Measurements from ENCODE around the gene SYT17. TPM values are rescaled to one million over a fixed set of nuclear protein-coding genes. Genes with fewer than 3 reads are reported as not detected.

The SYT17 gene
- total RNA-seq, 1 donor from 2014 or later, result not detected

DNA sequence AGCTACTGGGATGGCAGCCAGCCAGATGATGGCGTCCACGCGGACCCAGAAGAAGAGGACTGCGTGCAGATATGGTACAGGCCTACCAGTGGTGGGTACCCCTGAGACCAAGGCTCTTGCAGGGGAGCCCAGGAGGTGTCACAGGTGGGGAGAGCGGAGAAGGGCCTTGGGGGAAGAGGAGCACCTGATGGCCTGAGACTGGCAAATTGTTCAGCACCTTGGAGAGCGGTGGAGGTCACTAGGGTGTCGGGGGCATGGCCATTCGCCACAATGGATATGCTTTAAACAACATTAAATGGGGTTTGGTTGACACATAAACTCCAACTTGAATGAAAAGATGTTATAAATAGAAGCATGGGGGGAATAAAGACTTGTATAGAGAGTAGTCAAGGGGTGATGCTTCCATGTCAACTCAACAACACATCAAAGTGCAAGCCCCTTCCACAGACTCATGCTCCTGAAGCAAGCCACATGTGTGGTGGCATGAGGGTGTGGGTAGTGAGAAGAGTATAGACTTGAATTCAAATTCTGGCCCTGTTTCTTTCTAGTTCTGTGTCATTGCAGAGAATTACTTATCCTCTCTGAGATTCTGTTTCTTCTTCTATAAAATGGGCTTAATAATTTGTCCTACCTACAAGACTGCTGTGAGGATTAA lies 139.7 kb downstream of the SYT17 start:
- Mint-ChIP-seq H3K9me3 (ENCODE audit: unreplicated experiment) (no peaks in the 10 kb centered on the region), H3K27me3 (ENCODE audit: unreplicated experiment) (no peaks in the 10 kb centered on the region), H3K4me1 (ENCODE audit: unreplicated experiment) (no peaks in the 10 kb centered on the region), H3K27ac (ENCODE audit: unreplicated experiment) (no peak overlapping the region), H3K4me3 (ENCODE audit: unreplicated experiment) (no peak overlapping the region), H3K36me3 (ENCODE audit: unreplicated experiment) (no peaks in the 10 kb centered on the region)
- DNase-seq (ENCODE audit: extremely low spot score, unreplicated experiment), result no peak
- TF ChIP-seq, protein P1, sequence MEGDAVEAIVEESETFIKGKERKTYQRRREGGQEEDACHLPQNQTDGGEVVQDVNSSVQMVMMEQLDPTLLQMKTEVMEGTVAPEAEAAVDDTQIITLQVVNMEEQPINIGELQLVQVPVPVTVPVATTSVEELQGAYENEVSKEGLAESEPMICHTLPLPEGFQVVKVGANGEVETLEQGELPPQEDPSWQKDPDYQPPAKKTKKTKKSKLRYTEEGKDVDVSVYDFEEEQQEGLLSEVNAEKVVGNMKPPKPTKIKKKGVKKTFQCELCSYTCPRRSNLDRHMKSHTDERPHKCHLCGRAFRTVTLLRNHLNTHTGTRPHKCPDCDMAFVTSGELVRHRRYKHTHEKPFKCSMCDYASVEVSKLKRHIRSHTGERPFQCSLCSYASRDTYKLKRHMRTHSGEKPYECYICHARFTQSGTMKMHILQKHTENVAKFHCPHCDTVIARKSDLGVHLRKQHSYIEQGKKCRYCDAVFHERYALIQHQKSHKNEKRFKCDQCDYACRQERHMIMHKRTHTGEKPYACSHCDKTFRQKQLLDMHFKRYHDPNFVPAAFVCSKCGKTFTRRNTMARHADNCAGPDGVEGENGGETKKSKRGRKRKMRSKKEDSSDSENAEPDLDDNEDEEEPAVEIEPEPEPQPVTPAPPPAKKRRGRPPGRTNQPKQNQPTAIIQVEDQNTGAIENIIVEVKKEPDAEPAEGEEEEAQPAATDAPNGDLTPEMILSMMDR (IDR thresholded peaks at IDR 0.05), result no peak

DNA sequence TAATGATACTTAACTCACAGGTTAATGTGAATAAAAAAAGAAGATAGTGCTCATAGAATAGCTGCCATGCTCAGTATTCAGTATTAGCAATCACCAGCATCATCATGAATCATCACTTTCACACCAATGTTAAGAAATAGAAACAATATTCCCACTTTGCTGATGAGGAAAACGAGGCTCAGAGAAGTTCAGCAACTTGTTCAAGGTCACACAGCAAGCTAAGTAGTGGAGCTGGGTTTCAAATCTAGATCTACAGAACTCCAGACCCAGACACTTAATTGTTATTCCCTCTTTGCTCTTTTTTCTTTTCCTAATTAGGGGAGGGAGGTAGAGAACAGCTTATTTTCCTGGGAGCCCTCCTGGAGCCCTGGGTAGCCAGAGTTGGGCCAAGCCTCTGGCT lies 140.4 kb downstream of the SYT17 start:
- DNase-seq (ENCODE audit: extremely low spot score, unreplicated experiment), result no peak
- Mint-ChIP-seq H3K4me1 (ENCODE audit: unreplicated experiment) (no peaks in the 10 kb centered on the region), H3K27ac (ENCODE audit: unreplicated experiment) (no peak overlapping the region), H3K36me3 (ENCODE audit: unreplicated experiment) (no peaks in the 10 kb centered on the region), H3K27me3 (ENCODE audit: unreplicated experiment) (no peaks in the 10 kb centered on the region), H3K4me3 (ENCODE audit: unreplicated experiment) (no peak overlapping the region), H3K9me3 (ENCODE audit: unreplicated experiment) (no peaks in the 10 kb centered on the region)
- TF ChIP-seq, protein P1 (IDR thresholded peaks at IDR 0.05), result no peak

DNA sequence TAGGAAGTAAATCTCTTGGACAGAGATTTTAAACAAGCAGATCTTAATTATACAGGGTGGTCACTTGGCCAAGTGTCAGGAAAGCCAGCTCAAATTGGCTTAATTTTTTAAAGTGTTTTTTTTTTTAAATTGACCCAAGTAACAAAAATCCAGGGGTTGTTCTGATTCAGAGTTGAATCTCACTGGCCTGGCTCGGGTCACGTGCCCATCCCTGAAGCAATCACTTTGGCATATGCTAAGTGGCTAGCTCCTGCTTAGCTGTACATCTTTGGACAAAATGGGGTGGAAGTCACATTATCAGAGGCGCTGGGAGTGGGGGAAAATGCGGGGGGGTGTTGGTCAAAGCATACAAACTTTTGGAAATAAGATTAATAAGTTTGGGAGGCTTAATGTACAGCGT lies 141.1 kb downstream of the SYT17 start:
- Mint-ChIP-seq H3K36me3 (ENCODE audit: unreplicated experiment) (no peaks in the 10 kb centered on the region), H3K9me3 (ENCODE audit: unreplicated experiment) (no peaks in the 10 kb centered on the region), H3K4me1 (ENCODE audit: unreplicated experiment) (no peaks in the 10 kb centered on the region), H3K27me3 (ENCODE audit: unreplicated experiment) (no peaks in the 10 kb centered on the region), H3K4me3 (ENCODE audit: unreplicated experiment) (no peak overlapping the region), H3K27ac (ENCODE audit: unreplicated experiment) (no peak overlapping the region)
- no peak for DNase-seq (ENCODE audit: extremely low spot score, unreplicated experiment)
- TF ChIP-seq, protein P1 (IDR thresholded peaks at IDR 0.05), result no peak

DNA sequence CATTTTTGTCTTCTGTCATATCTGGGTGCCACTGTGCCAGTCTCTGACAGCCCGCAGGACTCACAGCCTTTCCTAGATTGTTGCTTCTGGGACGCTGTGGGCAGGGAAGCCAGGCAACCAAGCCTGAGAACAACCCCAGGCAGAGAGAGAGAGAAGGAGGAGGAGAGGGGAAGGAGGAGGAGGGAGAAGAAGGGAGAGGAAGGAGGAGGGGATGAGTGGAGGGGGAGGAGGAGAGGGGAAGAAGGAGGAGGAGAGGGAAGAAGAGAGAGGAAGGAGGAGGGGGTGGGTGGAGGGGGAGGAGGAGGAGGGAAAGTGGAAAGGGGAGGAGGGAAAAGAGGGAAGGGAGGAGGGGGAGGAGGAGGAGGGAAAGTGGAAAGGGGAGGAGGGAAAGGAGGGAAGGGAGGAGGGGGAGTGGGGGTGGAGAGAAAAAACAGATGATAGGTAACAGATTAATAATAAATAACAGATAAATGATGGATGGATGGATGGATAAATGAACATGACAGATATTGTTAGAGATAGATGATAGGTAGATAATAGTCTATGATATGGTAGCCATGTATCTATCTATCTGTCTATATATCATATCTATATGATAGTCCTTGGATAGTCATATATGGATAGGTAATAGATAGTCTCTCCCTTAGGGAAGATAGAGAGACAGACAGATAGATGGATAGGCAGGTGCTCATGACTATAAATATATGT lies 146.8 kb downstream of the SYT17 start:
- TF ChIP-seq, protein P1 (IDR thresholded peaks at IDR 0.05), result no peak
- Mint-ChIP-seq H3K27me3 (ENCODE audit: unreplicated experiment) (peaks cover 3% of the 10 kb centered on the region), H3K4me3 (ENCODE audit: unreplicated experiment) (no peak overlapping the region), H3K9me3 (ENCODE audit: unreplicated experiment) (no peaks in the 10 kb centered on the region), H3K36me3 (ENCODE audit: unreplicated experiment) (no peaks in the 10 kb centered on the region), H3K4me1 (ENCODE audit: unreplicated experiment) (no peaks in the 10 kb centered on the region), H3K27ac (ENCODE audit: unreplicated experiment) (no peak overlapping the region)
- DNase-seq (ENCODE audit: extremely low spot score, unreplicated experiment), result no peak

DNA sequence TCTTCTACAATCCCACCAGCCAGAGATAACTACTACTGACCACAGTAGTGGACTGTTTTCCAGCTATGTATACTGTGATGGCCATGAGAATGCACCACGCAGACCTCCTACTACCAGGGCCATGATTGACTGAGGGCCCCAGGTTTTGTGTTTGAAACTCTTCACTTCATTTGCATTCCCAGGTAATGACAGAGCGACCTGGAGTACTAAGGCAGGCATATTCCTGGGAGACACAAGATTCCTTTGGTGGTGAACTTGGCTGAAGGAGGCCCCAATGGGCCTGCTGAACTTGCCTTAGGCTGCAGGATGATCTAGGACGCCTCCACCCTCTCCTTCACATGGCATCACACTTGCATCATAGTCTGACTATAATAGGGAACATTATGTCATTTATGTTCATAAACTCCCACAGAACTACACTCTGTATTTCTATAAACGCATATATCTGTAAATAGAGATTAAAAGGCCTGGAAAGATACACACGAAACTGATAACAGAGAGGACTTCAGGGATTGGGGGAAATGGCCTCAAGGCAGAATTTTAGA lies 147.9 kb downstream of the SYT17 start:
- TF ChIP-seq, protein P1 (IDR thresholded peaks at IDR 0.05), result no peak
- peaks cover 3% of the 10 kb centered on the region for H3K27me3 Mint-ChIP-seq (ENCODE audit: unreplicated experiment)
- H3K4me1 Mint-ChIP-seq (ENCODE audit: unreplicated experiment), result no peaks in the 10 kb centered on the region
- no peaks in the 10 kb centered on the region for H3K9me3 Mint-ChIP-seq (ENCODE audit: unreplicated experiment)
- no peaks in the 10 kb centered on the region for H3K36me3 Mint-ChIP-seq (ENCODE audit: unreplicated experiment)
- no peak overlapping the region for H3K4me3 Mint-ChIP-seq (ENCODE audit: unreplicated experiment)
- DNase-seq (ENCODE audit: extremely low spot score, unreplicated experiment), result no peak
- H3K27ac Mint-ChIP-seq (ENCODE audit: unreplicated experiment), result no peak overlapping the region

Measured in osteocyte (in vitro differentiated cells).